Testis (tissue), 3 donors: ENCODE measurements around the gene RNF44. TPM values are rescaled to one million over a fixed set of nuclear protein-coding genes. Genes with fewer than 3 reads are reported as not detected.

Experiments used
- DNase-seq: peaks from one replicate; pipeline ENCODE4 v3.0.0-alpha.2; 2019
- H3K27ac ChIP-seq, 2 donors: fragments of 200-600 bp; sonication (generic); one replicate each; pipeline ENCODE4 v1.5.1; 2019
- H3K27me3 ChIP-seq: fragments of 200-600 bp; sonication (generic); one replicate; pipeline ENCODE4 v1.5.1; 2019
- H3K36me3 ChIP-seq: fragments of 200-600 bp; sonication (generic); one replicate; pipeline ENCODE4 v1.5.1; 2017; ENCODE audit warnings: low read depth; ENCODE audit errors: missing control alignments
- H3K4me1 ChIP-seq: fragments of 200-600 bp; sonication (generic); one replicate; pipeline ENCODE4 v1.5.1; 2019
- H3K4me3 ChIP-seq, 2 donors: fragments of 200-600 bp; sonication (generic); one replicate each; pipeline ENCODE4 v1.5.1; 2017 to 2019
- H3K9me3 ChIP-seq: fragments of 200-600 bp; sonication (generic); one replicate; pipeline ENCODE4 v1.5.1; 2017
- CTCF ChIP-seq, 3 experiments: fragments of 450-650 bp in 2 of 3; fragments of 200-600 bp in 1 of 3; sonication (generic) in 1 of 3; IDR thresholded peaks; one replicate each; pipeline ENCODE4 v1.5.1; 2016 to 2019; ENCODE audit warnings: antibody characterized with exemption in 3 of 3, mild to moderate bottlenecking in 2 of 3, moderate library complexity in 1 of 3
- POLR2A ChIP-seq: fragments of 450-650 bp; IDR thresholded peaks from one replicate; pipeline ENCODE4 v1.6.1; 2017; ENCODE audit warnings: antibody characterized with exemption, mild to moderate bottlenecking, moderate library complexity
- WGBS, 2 donors: methylation state at CpG; one replicate each; pipeline ENCODE4 v1.1.5; 2018; 5-methylcytosine and 5-hydroxymethylcytosine counted together
- intact Hi-C: fragments of 100-400 bp; cut with DNase I; formaldehyde crosslinking; loops from one replicate; pipeline ENCODE4 v1.15.1; 2023; ENCODE audit warnings: low total_unique reads
- polyA plus RNA-seq: library from polyadenylated mRNA; stranded (reverse); fragments of 350-450 nt; fragmentation: Illumina TruSeq; extraction: RNeasy Lipid Tissue Mini Kit (QIAGEN cat#74804); gene quantifications from one replicate; pipeline ENCODE4 v1.2.3, GENCODE V29; 2014; ENCODE audit warnings: low read depth, low replicate concordance; ENCODE audit not compliant: insufficient read depth
- total RNA-seq, 2 donors: library from RNA; depleted of rRNA; stranded (reverse); fragments of >200 nt; gene quantifications; one replicate each; pipeline ENCODE4 v1.2.3, GENCODE V29; 2016

Gene RNF44
- total and polyA plus RNA-seq, 3 donors from 2014 or later = 57.2 to 64.7 (median 60.1) TPM

- Histone ChIP-seq H3K27me3 (no peaks in the 10 kb centered on the region), H3K9me3 (no peaks in the 10 kb centered on the region), H3K27ac (peak overlapping the region; percentile 58 to 71), H3K36me3 (no peaks in the 10 kb centered on the region), H3K4me3 (peak overlapping the region; percentile 59 to 73), H3K4me1 (peaks cover 13% of the 10 kb centered on the region)
- no peak for TF ChIP-seq POLR2A
- no peak for TF ChIP-seq CTCF (IDR thresholded peaks at IDR 0.05)
- 0% methylated on average over 3 to 61 of the region's 63 CpGs for WGBS, 2 donors
- peak; percentile 72 for DNase-seq
- intact Hi-C loops = loop anchor here (10.0 kb wide), 1 partner anchor 91 kb away; the partner anchor contains the start of genes EIF4E1B and SNCB
These were observed 6.4 kb upstream of the RNF44 start for GRCh38 chr5:176543428-176544182.

- intact Hi-C loops = loop anchor here (10.0 kb wide), 1 partner anchor 92 kb away; the partner anchor contains the start of genes EIF4E1B and SNCB
- Histone ChIP-seq H3K9me3 (no peaks in the 10 kb centered on the region), H3K4me3 (peak overlapping the region; percentile 59 to 77), H3K4me1 (peaks cover 18% of the 10 kb centered on the region), H3K36me3 (no peaks in the 10 kb centered on the region), H3K27ac (peak overlapping the region; percentile 68 to 71), H3K27me3 (no peaks in the 10 kb centered on the region)
- DNase-seq = peak; percentile 41
- WGBS, 2 donors = 1 to 6% methylated on average over 6 to 85 of the region's 110 CpGs
- no peak for TF ChIP-seq POLR2A
- TF ChIP-seq CTCF (IDR thresholded peaks at IDR 0.05) = no peak
These were observed 5.6 kb upstream of the RNF44 start for GRCh38 chr5:176542596-176543427.

GRCh38 chr5:176542135-176542595 lies 5.0 kb upstream of the RNF44 start:
- Histone ChIP-seq H3K27me3 (no peaks in the 10 kb centered on the region), H3K4me1 (peaks cover 18% of the 10 kb centered on the region), H3K27ac (peak overlapping the region; percentile 54 to 68), H3K36me3 (no peaks in the 10 kb centered on the region), H3K4me3 (peak overlapping the region; percentile 59 to 77), H3K9me3 (no peaks in the 10 kb centered on the region)
- DNase-seq = peak; percentile 55
- WGBS, 2 donors = 40 to 49% methylated on average over 15 to 16 of the region's 16 CpGs
- intact Hi-C loops = loop anchor here (10.0 kb wide), 1 partner anchor 93 kb away; the partner anchor contains the start of genes EIF4E1B and SNCB
- TF ChIP-seq POLR2A (no peak), CTCF (IDR thresholded peaks at IDR 0.05) (no peak)

GRCh38 chr5:176541338-176542134 lies 4.3 kb upstream of the RNF44 start:
- H3K9me3 ChIP-seq = no peaks in the 10 kb centered on the region
- H3K4me3 ChIP-seq = no peak overlapping the region
- H3K27me3 ChIP-seq = no peaks in the 10 kb centered on the region
- TF ChIP-seq POLR2A (no peak), CTCF (IDR thresholded peaks at IDR 0.05) (no peak)
- no peaks in the 10 kb centered on the region for H3K36me3 ChIP-seq
- intact Hi-C loops = loop anchor here (10.0 kb wide), 1 partner anchor 93 kb away; the partner anchor contains the start of genes EIF4E1B and SNCB
- peaks cover 18% of the 10 kb centered on the region for H3K4me1 ChIP-seq
- 48 to 53% methylated on average over 4 to 12 of the region's 12 CpGs for WGBS, 2 donors
- peak; percentile 75 for DNase-seq
- peak overlapping the region; percentile 54 to 68 for H3K27ac ChIP-seq
